Measurements from ENCODE around the gene YAF2.

- TF ChIP-seq EZH2 (IDR thresholded peaks at IDR 0.05) (no peak), POLR2AphosphoS5 (IDR thresholded peaks at IDR 0.05; ENCODE audit: borderline replicate concordance, low read depth, low read length) (no peak), FOXP2 (optimal IDR thresholded peaks at IDR 0.05; ENCODE audit: control extremely low read depth, extremely low read length, insufficient read depth) (no peak)
These were observed 64.0 kb downstream of the YAF2 start for GRCh38 chr12:42173961-42174521.
